T-cell (primary cell): ENCODE results near the gene PTPRD. TPM values are rescaled to one million over a fixed set of nuclear protein-coding genes. Genes with fewer than 3 reads are reported as not detected.

Source experiments
- ATAC-seq, 4 experiments: fragments of 200-7000 bp in 3 of 4; fragments of 150-1000 bp in 1 of 4; cut with Tn5 transposase; replicated peaks in 1 of 4; 1 replicate in 3 of 4; 2 replicates in 1 of 4; pipeline ENCODE4 v1.10.0; 2021; ENCODE audit warnings: moderate library complexity in 3 of 4, mild to moderate bottlenecking in 2 of 4, moderate number of reproducible peaks in 1 of 4
- CTCF ChIA-PET, 2 donors: fragments of 300-600 bp; sonication (Branson Sonifier 250); formaldehyde crosslinking; loops; one replicate each; lab custom pipeline; 2022; ENCODE audit warnings: antibody characterized with exemption in 2 of 2; lab: Charles Lee
- POLR2A ChIA-PET, 2 donors: fragments of 300-600 bp; sonication (Branson Sonifier 250); formaldehyde crosslinking; loops; one replicate each; lab custom pipeline; 2022; ENCODE audit warnings: antibody characterized with exemption in 2 of 2; lab: Charles Lee
- DNase-seq, 35 experiments: peaks; one replicate each; pipeline versions ENCODE4 v3.0.0 to v3.0.0-alpha.2; 2013 to 2023
- H3K27ac ChIP-seq: one replicate; pipeline ENCODE4 v1.5.1; 2013; ENCODE audit warnings: low read length
- H3K27me3 ChIP-seq, 2 experiments: replicated peaks in 1 of 2; 1 replicate in 1 of 2; 2 replicates in 1 of 2; pipeline versions ENCODE4 v1.6.1 to v1.7.0; 2013; ENCODE audit warnings: low read length in 1 of 2, mixed read lengths in 1 of 2; ENCODE audit not compliant: control insufficient read depth in 2 of 2, insufficient read depth in 2 of 2; ENCODE audit errors: extremely low read depth in 1 of 2
- H3K36me3 ChIP-seq, 2 donors: 1 replicate in 1 of 2; 2 replicates in 1 of 2; pipeline versions ENCODE4 v1.6.1 to v1.7.0; 2013; ENCODE audit warnings: low read length in 1 of 2; ENCODE audit not compliant: control insufficient read depth in 2 of 2, insufficient read depth in 1 of 2; ENCODE audit errors: extremely low read depth in 1 of 2
- H3K4me1 ChIP-seq, 2 experiments: 1 replicate in 1 of 2; 2 replicates in 1 of 2; pipeline versions ENCODE4 v1.6.1 to v1.7.0; 2013; ENCODE audit warnings: low read length in 2 of 2, mixed read lengths in 1 of 2; ENCODE audit not compliant: insufficient read depth in 2 of 2, control insufficient read depth in 1 of 2; ENCODE audit errors: extremely low read depth in 1 of 2
- H3K4me3 ChIP-seq, 2 donors: 1 replicate in 1 of 2; 2 replicates in 1 of 2; pipeline versions ENCODE4 v1.5.1 to v1.7.0; 2013; ENCODE audit warnings: mild to moderate bottlenecking in 2 of 2, low read length in 1 of 2, moderate library complexity in 1 of 2; ENCODE audit not compliant: control insufficient read depth in 1 of 2; ENCODE audit errors: extremely low read depth in 1 of 2
- H3K9me3 ChIP-seq: 2 replicates; pipeline ENCODE4 v1.7.0; 2013
- H3K27ac Mint-ChIP-seq, 2 donors: one replicate each; pipeline ENCODE4 v1.8.0; 2020 to 2021; ENCODE audit warnings: mild to moderate bottlenecking in 2 of 2, mixed read lengths in 2 of 2
- H3K27me3 Mint-ChIP-seq, 2 donors: one replicate each; pipeline ENCODE4 v1.8.0; 2021 to 2022; ENCODE audit warnings: mixed read lengths in 2 of 2
- H3K36me3 Mint-ChIP-seq: one replicate; pipeline ENCODE4 v1.8.0; 2021; ENCODE audit warnings: mixed read lengths
- H3K4me1 Mint-ChIP-seq, 3 donors: one replicate each; pipeline ENCODE4 v1.8.0; 2020 to 2022; ENCODE audit warnings: mixed read lengths in 3 of 3, mild to moderate bottlenecking in 1 of 3
- H3K4me3 Mint-ChIP-seq, 3 donors: one replicate each; pipeline ENCODE4 v1.8.0; 2020 to 2022; ENCODE audit warnings: mild to moderate bottlenecking in 3 of 3, mixed read lengths in 3 of 3, moderate library complexity in 3 of 3
- H3K9me3 Mint-ChIP-seq, 3 donors: one replicate each; pipeline ENCODE4 v1.8.0; 2020 to 2022; ENCODE audit warnings: mixed read lengths in 3 of 3
- WGBS: methylation state at CpG from one replicate; pipeline ENCODE4 v1.1.5; 2013; ENCODE audit warnings: missing lambda C conversion rate; ENCODE audit not compliant: insufficient coverage; 5-methylcytosine and 5-hydroxymethylcytosine counted together
- total RNA-seq, 35 experiments: library from RNA in 6 of 35; stranded (reverse) in 6 of 35; fragments of 120-200 nt in 1 of 35; gene quantifications; one replicate each; pipeline versions ENCODE4 v1.2.1 to v1.2.4 and lab custom pipeline; 2013 to 2026

The PTPRD gene
- total RNA-seq, 5 donors from 2014 or later (not counting 1 experiment from before 2014, with no cell fraction given) = 0.13 to 0.61 (median 0.38) TPM; not detected in 2

- Mint-ChIP-seq H3K27ac (no peak overlapping the region), H3K4me3 (no peak overlapping the region), H3K4me1 (no peaks in the 10 kb centered on the region), H3K9me3 (peaks cover 0 to 4% (median 3%) of the 10 kb centered on the region in 3 donors), H3K36me3 (no peaks in the 10 kb centered on the region), H3K27me3 (no peaks in the 10 kb centered on the region)
- H3K27me3 ChIP-seq = no peaks in the 10 kb centered on the region
- no peaks in the 10 kb centered on the region for H3K36me3 ChIP-seq
- no peak overlapping the region for H3K4me3 ChIP-seq
- POLR2A ChIA-PET = interaction anchor here in 1 of 2 donors (0.5 kb wide), 1 partner anchor 524 kb away, joined by 3 read pairs; no protein-coding TSS in a partner anchor
- CTCF ChIA-PET = no interaction called here
- no peak overlapping the region for H3K27ac ChIP-seq
- no peaks in the 10 kb centered on the region for H3K9me3 ChIP-seq
- WGBS = no CpG with 5 or more reads among the region's 2 CpGs
- ATAC-seq (no peak), DNase-seq (no peak)
- no peaks in the 10 kb centered on the region for H3K4me1 ChIP-seq
Measured at GRCh38 chr9:9817176-9817575, 795.6 kb downstream of the PTPRD start.

GRCh38 chr9:9804109-9804508 is 808.7 kb downstream of the PTPRD start:
- ATAC-seq = no peak
- H3K4me3 Mint-ChIP-seq = no peak overlapping the region
- H3K4me1 Mint-ChIP-seq = no peaks in the 10 kb centered on the region
- no peaks in the 10 kb centered on the region for H3K27me3 ChIP-seq
- no peak overlapping the region for H3K4me3 ChIP-seq
- no peak overlapping the region for H3K27ac Mint-ChIP-seq
- ChIA-PET CTCF (no interaction called here), POLR2A (no interaction called here)
- H3K27me3 Mint-ChIP-seq = no peaks in the 10 kb centered on the region
- WGBS = no CpG with 5 or more reads among the region's 1 CpG
- H3K36me3 Mint-ChIP-seq = no peaks in the 10 kb centered on the region
- DNase-seq = no peak
- H3K36me3 ChIP-seq = no peaks in the 10 kb centered on the region
- no peaks in the 10 kb centered on the region for H3K4me1 ChIP-seq
- peaks cover 0 to 5% (median 0%) of the 10 kb centered on the region in 3 donors for H3K9me3 Mint-ChIP-seq
- H3K27ac ChIP-seq = no peak overlapping the region
- no peaks in the 10 kb centered on the region for H3K9me3 ChIP-seq

GRCh38 chr9:9799287-9799686 is 813.5 kb downstream of the PTPRD start:
- Mint-ChIP-seq H3K27ac (no peak overlapping the region), H3K9me3 (peaks cover 0 to 9% (median 0%) of the 10 kb centered on the region in 3 donors), H3K27me3 (no peaks in the 10 kb centered on the region), H3K4me1 (no peaks in the 10 kb centered on the region), H3K36me3 (no peaks in the 10 kb centered on the region), H3K4me3 (no peak overlapping the region)
- WGBS = no CpG with 5 or more reads among the region's 1 CpG
- ATAC-seq = no peak
- Histone ChIP-seq H3K27me3 (no peaks in the 10 kb centered on the region), H3K27ac (no peak overlapping the region), H3K4me1 (no peaks in the 10 kb centered on the region), H3K4me3 (no peak overlapping the region), H3K9me3 (no peaks in the 10 kb centered on the region), H3K36me3 (no peaks in the 10 kb centered on the region)
- no peak for DNase-seq
- CTCF ChIA-PET = no interaction called here
- POLR2A ChIA-PET = no interaction called here

GRCh38 chr9:9792144-9792857 is 820.5 kb downstream of the PTPRD start:
- no peaks in the 10 kb centered on the region for H3K27me3 ChIP-seq
- Mint-ChIP-seq H3K27me3 (no peaks in the 10 kb centered on the region), H3K4me1 (no peaks in the 10 kb centered on the region), H3K4me3 (no peak overlapping the region), H3K27ac (no peak overlapping the region), H3K36me3 (no peaks in the 10 kb centered on the region), H3K9me3 (peaks cover 0 to 4% (median 0%) of the 10 kb centered on the region in 3 donors)
- WGBS = no CpG with 5 or more reads among the region's 1 CpG
- no peaks in the 10 kb centered on the region for H3K4me1 ChIP-seq
- DNase-seq (no peak), ATAC-seq (no peak)
- H3K27ac ChIP-seq = no peak overlapping the region
- POLR2A ChIA-PET = no interaction called here
- CTCF ChIA-PET = interaction anchor here in 1 of 2 donors (1.4 kb wide), 1 partner anchor 186 kb away, joined by 6 read pairs; no protein-coding TSS in a partner anchor
- H3K36me3 ChIP-seq = no peaks in the 10 kb centered on the region
- H3K9me3 ChIP-seq = no peaks in the 10 kb centered on the region
- H3K4me3 ChIP-seq = no peak overlapping the region

- Mint-ChIP-seq H3K4me3 (no peak overlapping the region), H3K36me3 (no peaks in the 10 kb centered on the region), H3K27me3 (no peaks in the 10 kb centered on the region), H3K4me1 (no peaks in the 10 kb centered on the region), H3K27ac (no peak overlapping the region), H3K9me3 (peaks cover 0 to 4% (median 0%) of the 10 kb centered on the region in 3 donors)
- H3K36me3 ChIP-seq = no peaks in the 10 kb centered on the region
- H3K27me3 ChIP-seq = no peaks in the 10 kb centered on the region
- H3K9me3 ChIP-seq = no peaks in the 10 kb centered on the region
- CTCF ChIA-PET = interaction anchor here in 1 of 2 donors (1.4 kb wide), 1 partner anchor 185 kb away, joined by 6 read pairs; no protein-coding TSS in a partner anchor
- POLR2A ChIA-PET = interaction anchor here in 1 of 2 donors (0.7 kb wide), 2 partner anchors 213 to 457 kb away, joined by 3 read pairs; no protein-coding TSS in a partner anchor
- H3K4me1 ChIP-seq = no peaks in the 10 kb centered on the region
- ATAC-seq (no peak), DNase-seq (no peak)
- WGBS = no CpG with 5 or more reads among the region's 1 CpG
- no peak overlapping the region for H3K27ac ChIP-seq
- no peak overlapping the region for H3K4me3 ChIP-seq
Measured at GRCh38 chr9:9791611-9792010, 821.2 kb downstream of the PTPRD start.

GRCh38 chr9:9790216-9790872 is 822.5 kb downstream of the PTPRD start:
- WGBS = no CpG with 5 or more reads among the region's 1 CpG
- Mint-ChIP-seq H3K27me3 (no peaks in the 10 kb centered on the region), H3K36me3 (no peaks in the 10 kb centered on the region), H3K27ac (no peak overlapping the region), H3K4me1 (no peaks in the 10 kb centered on the region), H3K4me3 (no peak overlapping the region), H3K9me3 (no peaks in the 10 kb centered on the region)
- CTCF ChIA-PET = interaction anchor here in 1 of 2 donors (0.6 to 1.1 kb wide), 4 partner anchors 41 to 356 kb away, joined by 3 read pairs; no protein-coding TSS in a partner anchor
- ATAC-seq (no peak), DNase-seq (peak in 1 of 35 experiments; percentile 14)
- no peak overlapping the region for H3K27ac ChIP-seq
- no peaks in the 10 kb centered on the region for H3K27me3 ChIP-seq
- POLR2A ChIA-PET = interaction anchor here in 1 of 2 donors (0.6 to 0.7 kb wide), 2 partner anchors 13 to 34 kb away, joined by 3 to 13 read pairs; no protein-coding TSS in a partner anchor
- no peak overlapping the region for H3K4me3 ChIP-seq
- no peaks in the 10 kb centered on the region for H3K4me1 ChIP-seq
- H3K9me3 ChIP-seq = no peaks in the 10 kb centered on the region
- H3K36me3 ChIP-seq = no peaks in the 10 kb centered on the region
